Suprapubic skin (tissue), 4 donors: ENCODE measurements around the gene PUM2. TPM values are rescaled to one million over a fixed set of nuclear protein-coding genes. Genes with fewer than 3 reads are reported as not detected.
"Not testable (repeated sequence)": the region's sequence is repeated elsewhere in the genome, so short reads cannot be mapped to it uniquely, and the experiment has no call there.

ENCODE experiments used
- DNase-seq, 2 donors: peaks; one replicate each; pipeline ENCODE4 v3.0.0-alpha.2; 2019; ENCODE audit warnings: low spot score in 2 of 2
- H3K27ac ChIP-seq: fragments of 200-600 bp; sonication (generic); one replicate; pipeline ENCODE4 v1.5.1; 2019
- H3K27me3 ChIP-seq: fragments of 200-600 bp; sonication (generic); one replicate; pipeline ENCODE4 v1.5.1; 2019
- H3K36me3 ChIP-seq: fragments of 200-600 bp; sonication (generic); one replicate; pipeline ENCODE4 v1.5.1; 2019
- H3K4me1 ChIP-seq: fragments of 200-600 bp; sonication (generic); one replicate; pipeline ENCODE4 v1.5.1; 2019
- H3K4me3 ChIP-seq: fragments of 200-600 bp; sonication (generic); one replicate; pipeline ENCODE4 v1.5.1; 2019; ENCODE audit warnings: mild to moderate bottlenecking
- H3K9me3 ChIP-seq: fragments of 200-600 bp; sonication (generic); one replicate; pipeline ENCODE4 v1.5.1; 2019
- CTCF ChIP-seq, 2 donors: fragments of 200-600 bp in 1 of 2; fragments of 450-650 bp in 1 of 2; sonication (generic) in 1 of 2; IDR thresholded peaks; one replicate each; pipeline ENCODE4 v1.5.1; 2016 to 2019; ENCODE audit warnings: antibody characterized with exemption in 2 of 2, mild to moderate bottlenecking in 1 of 2, moderate library complexity in 1 of 2
- EP300 ChIP-seq: sonication (generic); formaldehyde crosslinking; IDR thresholded peaks from one replicate; pipeline ENCODE4 v1.6.1; 2017; ENCODE audit warnings: antibody characterized with exemption
- POLR2A ChIP-seq, 2 donors: fragments of 450-650 bp; IDR thresholded peaks; one replicate each; pipeline ENCODE4 v1.6.1; 2017; ENCODE audit warnings: antibody characterized with exemption in 2 of 2, mild to moderate bottlenecking in 2 of 2, moderate library complexity in 2 of 2
- POLR2AphosphoS5 ChIP-seq, 3 donors: sonication (generic); formaldehyde crosslinking; IDR thresholded peaks; one replicate each; pipeline ENCODE4 v1.6.1; 2017; ENCODE audit warnings: antibody characterized with exemption in 3 of 3
- WGBS: methylation state at CpG from one replicate; pipeline ENCODE4 v1.1.5; 2018; 5-methylcytosine and 5-hydroxymethylcytosine counted together
- total RNA-seq, 4 donors: library from RNA; depleted of rRNA; stranded (reverse); fragments of >200 nt; gene quantifications; one replicate each; pipeline ENCODE4 v1.1.0, GENCODE V29; 2016

Gene PUM2
- total RNA-seq, 4 donors from 2014 or later = 78.9 to 108 (median 99.0) TPM

DNA sequence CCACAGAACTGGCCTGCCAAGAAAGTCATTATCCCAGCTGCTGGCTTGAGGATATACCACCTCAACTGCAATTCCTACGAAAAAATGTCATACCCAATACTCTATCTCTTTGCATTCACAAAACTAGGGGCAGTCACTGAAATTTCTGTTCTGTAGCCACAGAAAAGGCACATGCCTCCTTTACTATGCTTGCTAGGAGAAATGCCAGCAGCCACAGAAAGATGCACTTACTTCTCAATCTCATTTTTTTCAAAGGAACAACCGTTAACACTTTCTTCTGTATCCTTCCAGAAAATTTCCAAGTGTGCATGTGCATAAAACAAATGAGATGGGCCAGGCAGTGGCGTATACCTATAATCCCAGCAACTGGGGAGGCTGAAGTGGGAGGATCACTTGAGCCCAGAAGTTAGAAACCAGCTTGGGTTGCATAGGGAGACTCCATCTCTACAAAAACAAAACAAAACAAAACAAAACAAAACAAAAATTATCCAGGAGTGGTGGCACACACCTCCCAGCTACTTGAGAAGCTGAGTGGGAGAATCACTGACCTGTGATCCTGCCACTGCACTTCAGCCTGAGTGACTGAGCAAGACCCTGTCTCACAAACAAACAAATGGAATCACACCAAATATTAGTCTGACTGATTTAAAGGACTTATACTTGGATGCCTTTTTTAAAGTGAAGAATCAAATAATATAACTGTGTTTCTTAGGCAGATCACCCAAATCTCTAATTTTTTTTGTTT, 22.4 kb upstream of the PUM2 start:
- H3K4me3 ChIP-seq = no peak overlapping the region
- H3K4me1 ChIP-seq = peaks cover 13% of the 10 kb centered on the region
- 77% methylated on average over 3 of the region's 3 CpGs for WGBS
- no peaks in the 10 kb centered on the region for H3K36me3 ChIP-seq
- no peaks in the 10 kb centered on the region for H3K27me3 ChIP-seq
- no peak for DNase-seq
- H3K27ac ChIP-seq = no peak overlapping the region
- no peak for TF ChIP-seq CTCF (IDR thresholded peaks at IDR 0.05)
- H3K9me3 ChIP-seq = no peaks in the 10 kb centered on the region

DNA sequence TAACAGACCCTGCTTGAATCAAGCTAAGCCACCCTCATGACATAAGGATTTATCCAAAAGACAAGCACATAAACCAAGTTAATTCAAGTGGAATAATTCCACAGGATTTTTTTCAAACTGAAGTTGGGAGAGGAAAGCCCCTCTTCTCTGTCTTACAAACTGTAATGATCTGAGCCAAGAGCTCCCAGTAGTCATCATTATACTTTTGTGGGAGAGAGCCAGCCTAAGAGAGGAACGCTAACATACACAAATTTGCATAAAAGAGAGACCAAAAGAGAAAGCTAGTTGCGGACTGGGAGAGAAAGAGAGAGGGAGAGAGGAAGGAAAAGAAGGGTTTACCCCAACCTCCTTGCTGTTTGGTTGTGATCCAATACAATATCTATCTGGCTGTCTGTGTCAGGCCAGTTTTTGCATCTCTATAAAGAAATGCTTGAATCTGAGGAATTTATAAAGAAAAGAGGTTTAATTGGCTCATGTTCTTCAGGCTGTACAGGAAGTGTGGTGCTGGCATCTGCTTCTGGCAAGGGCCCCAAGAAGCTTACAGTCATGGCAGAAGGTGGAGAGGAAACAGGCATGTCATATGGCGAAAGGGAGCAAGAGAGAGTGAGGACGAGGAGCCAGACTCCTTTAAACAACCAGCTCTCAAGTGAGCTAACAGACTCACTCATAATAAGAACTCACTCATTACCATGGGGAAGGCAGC, 20.8 kb upstream of the PUM2 start:
- no peak overlapping the region for H3K27ac ChIP-seq
- TF ChIP-seq POLR2AphosphoS5 (IDR thresholded peaks at IDR 0.05) (no peak), CTCF (IDR thresholded peaks at IDR 0.05) (no peak), POLR2A (IDR thresholded peaks at IDR 0.05) (no peak), EP300 (no peak)
- H3K4me3 ChIP-seq = no peak overlapping the region
- H3K27me3 ChIP-seq = no peaks in the 10 kb centered on the region
- DNase-seq = peak in 1 of 2 donors; percentile 0
- no peaks in the 10 kb centered on the region for H3K36me3 ChIP-seq
- H3K4me1 ChIP-seq = peaks cover 17% of the 10 kb centered on the region
- H3K9me3 ChIP-seq = no peaks in the 10 kb centered on the region
- WGBS = 53% methylated on average over 4 of the region's 4 CpGs

GRCh38 chr2:20370191-20370590, 19.5 kb upstream of the PUM2 start:
- H3K27me3 ChIP-seq = no peaks in the 10 kb centered on the region
- WGBS = 38% methylated on average over 5 of the region's 5 CpGs
- H3K4me3 ChIP-seq = no peak overlapping the region
- no peak for TF ChIP-seq CTCF (IDR thresholded peaks at IDR 0.05)
- TF ChIP-seq POLR2AphosphoS5 (IDR thresholded peaks at IDR 0.05) = peak; percentile 18 to 92 (median 88)
- DNase-seq = no peak
- H3K27ac ChIP-seq = peak overlapping the region; percentile 53
- no peaks in the 10 kb centered on the region for H3K9me3 ChIP-seq
- H3K36me3 ChIP-seq = no peaks in the 10 kb centered on the region
- peaks cover 17% of the 10 kb centered on the region for H3K4me1 ChIP-seq

DNA sequence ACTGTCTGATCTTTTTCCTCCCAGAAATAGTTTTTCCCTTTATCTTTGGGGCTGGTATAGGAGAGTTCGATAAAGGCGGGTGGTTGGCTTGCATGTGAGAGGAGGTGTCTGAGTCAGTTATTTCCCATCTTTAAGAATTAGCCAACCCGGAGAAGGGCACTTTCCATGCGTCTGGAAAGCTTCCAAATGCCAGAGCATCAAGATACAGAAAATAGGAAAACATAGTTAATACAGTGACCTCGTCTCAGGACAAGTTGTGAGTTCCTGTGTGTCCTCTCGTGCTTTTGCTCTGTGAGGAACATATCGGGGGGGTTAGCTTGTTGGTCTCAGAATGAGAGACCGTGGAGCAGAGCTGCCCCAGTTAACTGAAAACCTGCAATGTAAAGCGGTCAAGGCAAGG, 18.7 kb upstream of the PUM2 start:
- no peaks in the 10 kb centered on the region for H3K9me3 ChIP-seq
- H3K27ac ChIP-seq = peak overlapping the region; percentile 53
- peaks cover 17% of the 10 kb centered on the region for H3K4me1 ChIP-seq
- DNase-seq = no peak
- 83% methylated on average over 9 of the region's 9 CpGs for WGBS
- TF ChIP-seq POLR2AphosphoS5 (IDR thresholded peaks at IDR 0.05) (no peak), CTCF (IDR thresholded peaks at IDR 0.05) (no peak), POLR2A (IDR thresholded peaks at IDR 0.05) (no peak), EP300 (no peak)
- H3K36me3 ChIP-seq = no peaks in the 10 kb centered on the region
- no peak overlapping the region for H3K4me3 ChIP-seq
- H3K27me3 ChIP-seq = no peaks in the 10 kb centered on the region

- H3K27ac ChIP-seq = no peak overlapping the region
- no peaks in the 10 kb centered on the region for H3K9me3 ChIP-seq
- no peaks in the 10 kb centered on the region for H3K36me3 ChIP-seq
- no peaks in the 10 kb centered on the region for H3K27me3 ChIP-seq
- 85% methylated on average over 3 of the region's 3 CpGs for WGBS
- no peak overlapping the region for H3K4me3 ChIP-seq
- no peak for TF ChIP-seq POLR2A (IDR thresholded peaks at IDR 0.05)
- peaks cover 17% of the 10 kb centered on the region for H3K4me1 ChIP-seq
- no peak for DNase-seq
These were observed 18.1 kb upstream of the PUM2 start for GRCh38 chr2:20368706-20369105.

- H3K9me3 ChIP-seq, H3K36me3 ChIP-seq, H3K27me3 ChIP-seq, H3K27ac ChIP-seq, DNase-seq, H3K4me3 ChIP-seq: not testable (repeated sequence)
- WGBS = 95% methylated on average over 3 of the region's 3 CpGs
- peaks cover 17% of the 10 kb centered on the region for H3K4me1 ChIP-seq
These were observed 17.3 kb upstream of the PUM2 start for GRCh38 chr2:20367929-20368328.
